ENCODE measurements around the gene GNAS-AS1. TPM values are rescaled to one million over a fixed set of nuclear protein-coding genes. Genes with fewer than 3 reads are reported as not detected.

Gene GNAS-AS1
- total RNA-seq, 1 donor from 2014 or later, result 5.9 TPM

- no peak for DNase-seq (ENCODE audit: low spot score in 2 of 2, unreplicated experiment in 2 of 2)
- H3K4me3 Mint-ChIP-seq, result no peak overlapping the region
- no peak overlapping the region for H3K27ac Mint-ChIP-seq
Measured at GRCh38 chr20:58841539-58842264, 9.0 kb downstream of the GNAS-AS1 start.

GRCh38 chr20:58840816-58841538 lies 9.7 kb downstream of the GNAS-AS1 start:
- no peak for TF ChIP-seq CTCF (IDR thresholded peaks at IDR 0.05; ENCODE audit: unreplicated experiment)
- Mint-ChIP-seq H3K27me3 (ENCODE audit: low read depth) (peaks cover 99% of the 10 kb centered on the region), H3K36me3 (peaks cover 20% of the 10 kb centered on the region), H3K27ac (no peak overlapping the region), H3K4me3 (no peak overlapping the region), H3K4me1 (peaks cover 25% of the 10 kb centered on the region), H3K9me3 (no peaks in the 10 kb centered on the region)
- DNase-seq (ENCODE audit: low spot score in 2 of 2, unreplicated experiment in 2 of 2), result no peak

More at GRCh38 chr20:58841539-58842264, 9.0 kb downstream of the GNAS-AS1 start:
- Mint-ChIP-seq H3K9me3 (no peaks in the 10 kb centered on the region), H3K36me3 (peaks cover 20% of the 10 kb centered on the region), H3K27me3 (ENCODE audit: low read depth) (peaks cover 98% of the 10 kb centered on the region), H3K4me1 (peaks cover 17% of the 10 kb centered on the region)
- TF ChIP-seq CTCF (IDR thresholded peaks at IDR 0.05; ENCODE audit: unreplicated experiment), result no peak

GRCh38 chr20:58839991-58840747 lies 10.5 kb downstream of the GNAS-AS1 start:
- no peak for TF ChIP-seq CTCF (IDR thresholded peaks at IDR 0.05; ENCODE audit: unreplicated experiment)
- Mint-ChIP-seq H3K36me3 (peaks cover 20% of the 10 kb centered on the region), H3K4me1 (peaks cover 28% of the 10 kb centered on the region), H3K9me3 (no peaks in the 10 kb centered on the region), H3K27me3 (ENCODE audit: low read depth) (peaks cover 99% of the 10 kb centered on the region), H3K4me3 (peak overlapping the region; percentile 51), H3K27ac (no peak overlapping the region)
- no peak for DNase-seq (ENCODE audit: low spot score in 2 of 2, unreplicated experiment in 2 of 2)

GRCh38 chr20:58839474-58839874 lies 11.2 kb downstream of the GNAS-AS1 start:
- peaks cover 20% of the 10 kb centered on the region for H3K36me3 Mint-ChIP-seq
- H3K4me3 Mint-ChIP-seq, result peak overlapping the region; percentile 51
- DNase-seq (ENCODE audit: low spot score in 2 of 2, unreplicated experiment in 2 of 2), result no peak
- H3K9me3 Mint-ChIP-seq, result no peaks in the 10 kb centered on the region
- peaks cover 99% of the 10 kb centered on the region for H3K27me3 Mint-ChIP-seq (ENCODE audit: low read depth)
- no peak overlapping the region for H3K27ac Mint-ChIP-seq
- H3K4me1 Mint-ChIP-seq, result peaks cover 28% of the 10 kb centered on the region
- TF ChIP-seq CTCF (IDR thresholded peaks at IDR 0.05; ENCODE audit: unreplicated experiment), result peak; percentile 32

- no peak for DNase-seq (ENCODE audit: low spot score in 2 of 2, unreplicated experiment in 2 of 2)
- H3K36me3 Mint-ChIP-seq, result peaks cover 20% of the 10 kb centered on the region
- H3K9me3 Mint-ChIP-seq, result no peaks in the 10 kb centered on the region
- no peak overlapping the region for H3K4me3 Mint-ChIP-seq
- peaks cover 99% of the 10 kb centered on the region for H3K27me3 Mint-ChIP-seq (ENCODE audit: low read depth)
- no peak for TF ChIP-seq CTCF (IDR thresholded peaks at IDR 0.05; ENCODE audit: unreplicated experiment)
- H3K27ac Mint-ChIP-seq, result no peak overlapping the region
- H3K4me1 Mint-ChIP-seq, result peaks cover 28% of the 10 kb centered on the region
Measured at GRCh38 chr20:58838174-58838573, 12.5 kb downstream of the GNAS-AS1 start.

All from mesothelial cell of epicardium (in vitro differentiated cells).